Measurements from ENCODE around the gene PCTP. TPM values are rescaled to one million over a fixed set of nuclear protein-coding genes. Genes with fewer than 3 reads are reported as not detected.

PCTP gene
- total and polyA plus RNA-seq, 9 of the 15 experiments (the other 6 are each of a cell fraction or from before 2014, with no cell fraction given): 10.9 to 62.3 (median 41.2) TPM

DNA sequence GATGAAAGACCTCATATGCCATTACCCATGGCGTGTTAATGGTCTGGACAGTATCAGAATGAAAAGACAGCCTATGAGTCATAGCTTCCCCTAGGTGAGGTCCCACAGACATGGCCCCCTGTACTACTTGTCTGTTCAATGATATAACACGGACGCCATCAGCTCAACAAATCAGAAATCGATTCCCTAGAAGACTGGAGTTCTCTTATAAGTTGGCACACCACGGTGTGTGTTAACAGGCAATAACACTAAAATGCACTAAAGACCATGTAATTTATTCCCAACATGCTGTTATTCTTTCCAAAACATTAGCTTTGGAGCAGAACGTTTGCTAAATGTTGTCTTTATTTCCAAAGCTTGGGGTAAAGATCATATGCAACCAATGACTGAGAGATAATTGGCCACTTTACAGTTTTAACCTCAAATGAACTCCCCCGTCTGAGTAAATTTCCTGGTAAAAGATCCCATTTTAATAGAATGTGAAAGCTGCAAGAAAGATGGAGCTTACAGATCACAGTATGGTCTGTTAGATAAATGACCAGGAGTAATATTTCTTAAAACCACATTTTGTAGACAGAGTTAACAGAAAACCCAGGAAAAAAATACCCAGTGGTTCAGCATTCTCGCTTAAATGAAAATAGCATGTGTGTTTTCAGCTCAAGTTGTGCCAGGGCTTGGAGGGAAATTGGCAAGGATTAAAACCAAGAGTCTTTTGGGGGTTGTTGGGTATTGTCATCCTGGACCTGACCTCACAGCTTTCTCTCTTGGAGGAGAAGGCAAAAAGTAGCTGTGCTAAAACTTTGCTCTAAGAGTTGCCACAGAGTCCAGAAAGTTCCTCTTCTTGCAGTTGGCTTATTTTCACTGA, 65.9 kb downstream of the PCTP start (continued):
- TF ChIP-seq, protein P1, sequence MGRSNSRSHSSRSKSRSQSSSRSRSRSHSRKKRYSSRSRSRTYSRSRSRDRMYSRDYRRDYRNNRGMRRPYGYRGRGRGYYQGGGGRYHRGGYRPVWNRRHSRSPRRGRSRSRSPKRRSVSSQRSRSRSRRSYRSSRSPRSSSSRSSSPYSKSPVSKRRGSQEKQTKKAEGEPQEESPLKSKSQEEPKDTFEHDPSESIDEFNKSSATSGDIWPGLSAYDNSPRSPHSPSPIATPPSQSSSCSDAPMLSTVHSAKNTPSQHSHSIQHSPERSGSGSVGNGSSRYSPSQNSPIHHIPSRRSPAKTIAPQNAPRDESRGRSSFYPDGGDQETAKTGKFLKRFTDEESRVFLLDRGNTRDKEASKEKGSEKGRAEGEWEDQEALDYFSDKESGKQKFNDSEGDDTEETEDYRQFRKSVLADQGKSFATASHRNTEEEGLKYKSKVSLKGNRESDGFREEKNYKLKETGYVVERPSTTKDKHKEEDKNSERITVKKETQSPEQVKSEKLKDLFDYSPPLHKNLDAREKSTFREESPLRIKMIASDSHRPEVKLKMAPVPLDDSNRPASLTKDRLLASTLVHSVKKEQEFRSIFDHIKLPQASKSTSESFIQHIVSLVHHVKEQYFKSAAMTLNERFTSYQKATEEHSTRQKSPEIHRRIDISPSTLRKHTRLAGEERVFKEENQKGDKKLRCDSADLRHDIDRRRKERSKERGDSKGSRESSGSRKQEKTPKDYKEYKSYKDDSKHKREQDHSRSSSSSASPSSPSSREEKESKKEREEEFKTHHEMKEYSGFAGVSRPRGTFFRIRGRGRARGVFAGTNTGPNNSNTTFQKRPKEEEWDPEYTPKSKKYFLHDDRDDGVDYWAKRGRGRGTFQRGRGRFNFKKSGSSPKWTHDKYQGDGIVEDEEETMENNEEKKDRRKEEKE (IDR thresholded peaks at IDR 0.05; ENCODE audit: borderline replicate concordance in 1 of 2, control insufficient read depth in 1 of 2, low read depth in 2 of 2, low read length in 1 of 2): no peak
- TF ChIP-seq ZNF408 (CRISPR knock-in tag; IDR thresholded peaks at IDR 0.05; ENCODE audit: low read depth): no peak
- 0 out of 2 replicates have a peak, but pooled peaks have one; percentile 47 for TF ChIP-seq CXXC5 (CRISPR knock-in tag; IDR thresholded peaks at IDR 0.05)
- TF ChIP-seq, protein P2, sequence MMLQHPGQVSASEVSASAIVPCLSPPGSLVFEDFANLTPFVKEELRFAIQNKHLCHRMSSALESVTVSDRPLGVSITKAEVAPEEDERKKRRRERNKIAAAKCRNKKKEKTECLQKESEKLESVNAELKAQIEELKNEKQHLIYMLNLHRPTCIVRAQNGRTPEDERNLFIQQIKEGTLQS (IDR thresholded peaks at IDR 0.05): peak; percentile 89
- TF ChIP-seq, protein P2 (CRISPR knock-in tag; conservative IDR thresholded peaks at IDR 0.05): no peak
- peak; percentile 98 for TF ChIP-seq HDAC3 (IDR thresholded peaks at IDR 0.05; ENCODE audit: borderline replicate concordance, partially characterized antibody)
- peak; percentile 57; the same call in 1 of the 2 replicates for TF ChIP-seq NFE2 (IDR thresholded peaks at IDR 0.05; ENCODE audit: low read depth)
- TF ChIP-seq, protein P3, sequence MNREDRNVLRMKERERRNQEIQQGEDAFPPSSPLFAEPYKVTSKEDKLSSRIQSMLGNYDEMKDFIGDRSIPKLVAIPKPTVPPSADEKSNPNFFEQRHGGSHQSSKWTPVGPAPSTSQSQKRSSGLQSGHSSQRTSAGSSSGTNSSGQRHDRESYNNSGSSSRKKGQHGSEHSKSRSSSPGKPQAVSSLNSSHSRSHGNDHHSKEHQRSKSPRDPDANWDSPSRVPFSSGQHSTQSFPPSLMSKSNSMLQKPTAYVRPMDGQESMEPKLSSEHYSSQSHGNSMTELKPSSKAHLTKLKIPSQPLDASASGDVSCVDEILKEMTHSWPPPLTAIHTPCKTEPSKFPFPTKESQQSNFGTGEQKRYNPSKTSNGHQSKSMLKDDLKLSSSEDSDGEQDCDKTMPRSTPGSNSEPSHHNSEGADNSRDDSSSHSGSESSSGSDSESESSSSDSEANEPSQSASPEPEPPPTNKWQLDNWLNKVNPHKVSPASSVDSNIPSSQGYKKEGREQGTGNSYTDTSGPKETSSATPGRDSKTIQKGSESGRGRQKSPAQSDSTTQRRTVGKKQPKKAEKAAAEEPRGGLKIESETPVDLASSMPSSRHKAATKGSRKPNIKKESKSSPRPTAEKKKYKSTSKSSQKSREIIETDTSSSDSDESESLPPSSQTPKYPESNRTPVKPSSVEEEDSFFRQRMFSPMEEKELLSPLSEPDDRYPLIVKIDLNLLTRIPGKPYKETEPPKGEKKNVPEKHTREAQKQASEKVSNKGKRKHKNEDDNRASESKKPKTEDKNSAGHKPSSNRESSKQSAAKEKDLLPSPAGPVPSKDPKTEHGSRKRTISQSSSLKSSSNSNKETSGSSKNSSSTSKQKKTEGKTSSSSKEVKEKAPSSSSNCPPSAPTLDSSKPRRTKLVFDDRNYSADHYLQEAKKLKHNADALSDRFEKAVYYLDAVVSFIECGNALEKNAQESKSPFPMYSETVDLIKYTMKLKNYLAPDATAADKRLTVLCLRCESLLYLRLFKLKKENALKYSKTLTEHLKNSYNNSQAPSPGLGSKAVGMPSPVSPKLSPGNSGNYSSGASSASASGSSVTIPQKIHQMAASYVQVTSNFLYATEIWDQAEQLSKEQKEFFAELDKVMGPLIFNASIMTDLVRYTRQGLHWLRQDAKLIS (CRISPR knock-in tag; IDR thresholded peaks at IDR 0.05): peak; percentile 63; the same call in 1 of the 2 replicates
- peak; percentile 37; the same call in 1 of the 2 replicates for TF ChIP-seq NR1H2 (CRISPR knock-in tag; IDR thresholded peaks at IDR 0.05)
- no peak for TF ChIP-seq ATF1 (CRISPR knock-in tag; IDR thresholded peaks at IDR 0.05)
- peak; percentile 72 for TF ChIP-seq ATF1 (tag; IDR thresholded peaks at IDR 0.05)
- peak; percentile 40; the same call in 1 of the 2 replicates for TF ChIP-seq ZNF584 (CRISPR knock-in tag; IDR thresholded peaks at IDR 0.05; ENCODE audit: low read depth)
- peak; percentile 74 for TF ChIP-seq ZNF766 (CRISPR knock-in tag; conservative IDR thresholded peaks at IDR 0.05)
- no peak for TF ChIP-seq POU5F1 (IDR thresholded peaks at IDR 0.05; ENCODE audit: borderline replicate concordance, low read depth, low read length, partially characterized antibody)
- no peak for TF ChIP-seq MIER1 (IDR thresholded peaks at IDR 0.05; ENCODE audit: low read depth)
- TF ChIP-seq DMBX1 (CRISPR knock-in tag; IDR thresholded peaks at IDR 0.05; ENCODE audit: borderline replicate concordance): 0 out of 2 replicates have a peak, but pooled peaks have one; percentile 21
- TF ChIP-seq SMARCB1 (IDR thresholded peaks at IDR 0.05; ENCODE audit: insufficient read length, low read depth): no peak
- peak; percentile 91 to 95 for TF ChIP-seq NCOA2 (IDR thresholded peaks at IDR 0.05; ENCODE audit: partially characterized antibody in 2 of 2)
- TF ChIP-seq ZNF140 (CRISPR knock-in tag; IDR thresholded peaks at IDR 0.05): no peak
